HL-60 (cell line): Measurements from ENCODE around the gene EPS8L1.

Source experiments
- CTCF ChIP-seq: IDR thresholded peaks from one replicate; pipeline ENCODE4 v1.5.1; 2011; ENCODE audit warnings: low read length, control low read depth, inconsistent platforms; ENCODE audit not compliant: insufficient read depth
- POLR2AphosphoS5 ChIP-seq: IDR thresholded peaks from 2 replicates; pipeline ENCODE4 v1.6.1; 2012; ENCODE audit warnings: low read depth
- SPI1 ChIP-seq: IDR thresholded peaks from 2 replicates; pipeline ENCODE4 v1.6.1; 2012; ENCODE audit warnings: low read depth, mild to moderate bottlenecking, borderline replicate concordance
- TF ChIP-seq, protein P1 (sequence below): IDR thresholded peaks from 2 replicates; pipeline ENCODE4 v1.6.1; 2012; ENCODE audit warnings: low read depth; ENCODE audit not compliant: insufficient replicate concordance

- no peak for TF ChIP-seq CTCF
- TF ChIP-seq POLR2AphosphoS5: no peak
- TF ChIP-seq SPI1: no peak
- TF ChIP-seq, protein P1, sequence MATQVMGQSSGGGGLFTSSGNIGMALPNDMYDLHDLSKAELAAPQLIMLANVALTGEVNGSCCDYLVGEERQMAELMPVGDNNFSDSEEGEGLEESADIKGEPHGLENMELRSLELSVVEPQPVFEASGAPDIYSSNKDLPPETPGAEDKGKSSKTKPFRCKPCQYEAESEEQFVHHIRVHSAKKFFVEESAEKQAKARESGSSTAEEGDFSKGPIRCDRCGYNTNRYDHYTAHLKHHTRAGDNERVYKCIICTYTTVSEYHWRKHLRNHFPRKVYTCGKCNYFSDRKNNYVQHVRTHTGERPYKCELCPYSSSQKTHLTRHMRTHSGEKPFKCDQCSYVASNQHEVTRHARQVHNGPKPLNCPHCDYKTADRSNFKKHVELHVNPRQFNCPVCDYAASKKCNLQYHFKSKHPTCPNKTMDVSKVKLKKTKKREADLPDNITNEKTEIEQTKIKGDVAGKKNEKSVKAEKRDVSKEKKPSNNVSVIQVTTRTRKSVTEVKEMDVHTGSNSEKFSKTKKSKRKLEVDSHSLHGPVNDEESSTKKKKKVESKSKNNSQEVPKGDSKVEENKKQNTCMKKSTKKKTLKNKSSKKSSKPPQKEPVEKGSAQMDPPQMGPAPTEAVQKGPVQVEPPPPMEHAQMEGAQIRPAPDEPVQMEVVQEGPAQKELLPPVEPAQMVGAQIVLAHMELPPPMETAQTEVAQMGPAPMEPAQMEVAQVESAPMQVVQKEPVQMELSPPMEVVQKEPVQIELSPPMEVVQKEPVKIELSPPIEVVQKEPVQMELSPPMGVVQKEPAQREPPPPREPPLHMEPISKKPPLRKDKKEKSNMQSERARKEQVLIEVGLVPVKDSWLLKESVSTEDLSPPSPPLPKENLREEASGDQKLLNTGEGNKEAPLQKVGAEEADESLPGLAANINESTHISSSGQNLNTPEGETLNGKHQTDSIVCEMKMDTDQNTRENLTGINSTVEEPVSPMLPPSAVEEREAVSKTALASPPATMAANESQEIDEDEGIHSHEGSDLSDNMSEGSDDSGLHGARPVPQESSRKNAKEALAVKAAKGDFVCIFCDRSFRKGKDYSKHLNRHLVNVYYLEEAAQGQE: no peak
Observed at GRCh38 chr19:55070466-55071128, 5.1 kb upstream of the EPS8L1 start.
